Activated CD8-positive, alpha-beta T cell treated with anti-CD3 and anti-CD28 coated beads for 36 hours (primary cell): ENCODE measurements around the gene SSR1. TPM values are rescaled to one million over a fixed set of nuclear protein-coding genes. Genes with fewer than 3 reads are reported as not detected.
A peak's percentile ranks its signal among the peaks of the same experiment; 100 is the strongest.

ENCODE experiments used
- ATAC-seq: fragments of 200-7000 bp; cut with Tn5 transposase; one replicate; pipeline ENCODE4 v1.10.0; 2021; ENCODE audit warnings: mild to moderate bottlenecking, moderate library complexity
- CTCF ChIA-PET: fragments of 350-600 bp; sonication (Branson Sonifier 250); formaldehyde crosslinking; loops from one replicate; lab custom pipeline; 2021; ENCODE audit warnings: antibody characterized with exemption; lab: Charles Lee
- POLR2A ChIA-PET: fragments of 350-600 bp; sonication (Branson Sonifier 250); formaldehyde crosslinking; loops from one replicate; lab custom pipeline; 2021; ENCODE audit warnings: antibody characterized with exemption; lab: Charles Lee
- DNase-seq: peaks from one replicate; pipeline ENCODE4 v3.0.0-alpha.2; 2020
- H3K27ac Mint-ChIP-seq: one replicate; pipeline ENCODE4 v1.8.0; 2021; ENCODE audit warnings: mild to moderate bottlenecking, mixed read lengths
- H3K27me3 Mint-ChIP-seq: one replicate; pipeline ENCODE4 v1.8.0; 2021; ENCODE audit warnings: mixed read lengths
- H3K36me3 Mint-ChIP-seq: one replicate; pipeline ENCODE4 v1.8.0; 2021; ENCODE audit warnings: low read depth, mixed read lengths
- H3K4me1 Mint-ChIP-seq: one replicate; pipeline ENCODE4 v1.8.0; 2021; ENCODE audit warnings: low read depth, mixed read lengths
- H3K4me3 Mint-ChIP-seq: one replicate; pipeline ENCODE4 v1.8.0; 2021; ENCODE audit warnings: mild to moderate bottlenecking, moderate library complexity, mixed read lengths
- H3K9me3 Mint-ChIP-seq: one replicate; pipeline ENCODE4 v1.8.0; 2021; ENCODE audit warnings: mixed read lengths
- intact Hi-C: fragments of 100-400 bp; cut with micrococcal nuclease; formaldehyde crosslinking; loops from one replicate; pipeline ENCODE4 v1.10.0; 2022
- total RNA-seq, 2 experiments: library from RNA; stranded (reverse); gene quantifications; one replicate each; pipeline ENCODE4 v1.2.3, GENCODE V29; 2021
- TF ChIP-seq, protein P1 (sequence below): fragments of 200-600 bp; IDR thresholded peaks from one replicate; pipeline ENCODE4 v1.8.0; 2022; ENCODE audit warnings: antibody characterized with exemption, mild to moderate bottlenecking

Gene SSR1
- total RNA-seq, 2 experiments from 2014 or later = 117 to 124 TPM

DNA sequence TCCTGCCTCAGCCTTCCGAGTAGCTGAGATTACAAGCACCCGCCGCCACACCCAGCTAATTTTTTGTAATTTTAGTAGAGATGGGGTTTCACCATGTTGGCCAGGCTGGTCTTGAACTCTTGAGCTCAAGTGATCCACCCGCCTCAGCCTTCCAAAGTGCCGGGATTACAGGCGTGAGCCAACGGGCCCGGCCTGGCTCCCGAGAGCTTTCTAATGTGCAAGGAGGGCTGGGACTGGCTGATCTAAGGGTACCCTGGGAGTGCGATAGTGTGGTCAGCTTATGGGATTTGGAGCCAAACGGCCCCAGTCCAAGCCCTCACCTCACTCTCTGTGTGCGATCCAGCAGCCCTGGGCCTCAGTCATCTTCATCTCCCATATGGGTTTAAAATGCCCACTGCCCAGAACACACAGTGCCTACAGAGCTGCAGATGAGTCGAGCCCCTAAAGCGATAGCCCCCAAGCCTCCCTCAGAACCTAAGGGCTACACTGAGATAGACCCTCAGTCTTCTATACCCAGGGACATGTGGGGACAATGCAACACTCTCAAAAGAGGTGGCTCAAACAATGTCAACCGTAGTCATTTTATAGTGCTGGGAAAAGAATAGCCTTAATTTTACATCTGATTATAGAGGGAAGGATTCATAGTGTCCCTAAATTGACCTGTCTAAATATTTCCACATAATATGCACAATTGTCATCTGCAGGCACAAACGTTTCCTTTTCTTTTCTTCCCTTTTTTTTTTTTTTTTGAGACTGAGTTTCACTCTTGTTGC lies 50.1 kb downstream of the SSR1 start:
- TF ChIP-seq, protein P1, sequence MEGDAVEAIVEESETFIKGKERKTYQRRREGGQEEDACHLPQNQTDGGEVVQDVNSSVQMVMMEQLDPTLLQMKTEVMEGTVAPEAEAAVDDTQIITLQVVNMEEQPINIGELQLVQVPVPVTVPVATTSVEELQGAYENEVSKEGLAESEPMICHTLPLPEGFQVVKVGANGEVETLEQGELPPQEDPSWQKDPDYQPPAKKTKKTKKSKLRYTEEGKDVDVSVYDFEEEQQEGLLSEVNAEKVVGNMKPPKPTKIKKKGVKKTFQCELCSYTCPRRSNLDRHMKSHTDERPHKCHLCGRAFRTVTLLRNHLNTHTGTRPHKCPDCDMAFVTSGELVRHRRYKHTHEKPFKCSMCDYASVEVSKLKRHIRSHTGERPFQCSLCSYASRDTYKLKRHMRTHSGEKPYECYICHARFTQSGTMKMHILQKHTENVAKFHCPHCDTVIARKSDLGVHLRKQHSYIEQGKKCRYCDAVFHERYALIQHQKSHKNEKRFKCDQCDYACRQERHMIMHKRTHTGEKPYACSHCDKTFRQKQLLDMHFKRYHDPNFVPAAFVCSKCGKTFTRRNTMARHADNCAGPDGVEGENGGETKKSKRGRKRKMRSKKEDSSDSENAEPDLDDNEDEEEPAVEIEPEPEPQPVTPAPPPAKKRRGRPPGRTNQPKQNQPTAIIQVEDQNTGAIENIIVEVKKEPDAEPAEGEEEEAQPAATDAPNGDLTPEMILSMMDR = no peak
- Mint-ChIP-seq H3K36me3 (no peaks in the 10 kb centered on the region), H3K4me3 (no peak overlapping the region)

DNA sequence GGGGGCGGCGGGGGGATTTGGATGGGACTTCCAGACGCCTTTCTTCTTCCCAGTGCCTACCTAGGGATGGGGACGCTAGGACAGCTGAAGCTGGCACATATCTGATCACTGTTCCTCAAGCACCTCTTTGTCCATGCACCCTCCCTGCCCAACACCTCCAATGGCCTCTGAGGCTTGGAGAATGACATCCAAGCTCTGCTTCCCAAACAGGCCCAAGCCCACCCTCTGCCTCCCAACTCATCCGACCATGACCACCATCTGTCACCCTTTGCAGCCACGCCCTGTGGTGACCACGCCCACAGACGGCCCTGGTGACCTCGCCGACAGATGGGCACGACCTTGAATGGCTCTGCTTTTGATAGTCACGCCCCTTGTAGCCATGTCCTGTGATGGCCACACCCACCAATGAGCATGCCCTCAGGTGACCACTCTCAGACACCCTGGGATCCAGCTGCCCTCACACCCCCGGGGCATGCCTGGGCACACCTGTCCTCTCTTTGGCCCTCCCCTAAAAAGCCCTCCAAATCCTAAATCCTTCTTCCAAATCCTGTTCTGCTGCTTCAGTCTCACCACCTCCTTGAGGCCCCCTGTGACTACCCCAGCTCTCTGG lies 51.0 kb downstream of the SSR1 start:
- Mint-ChIP-seq H3K4me3 (peak overlapping the region; percentile 81), H3K27ac (no peak overlapping the region), H3K9me3 (peaks cover 3% of the 10 kb centered on the region), H3K36me3 (no peaks in the 10 kb centered on the region), H3K4me1 (peaks cover 18% of the 10 kb centered on the region), H3K27me3 (peaks cover 17% of the 10 kb centered on the region)
- TF ChIP-seq, protein P1 = no peak
- ChIA-PET CTCF (interaction anchor here (0.6 to 2.4 kb wide), 6 partner anchors 14 to 565 kb away, joined by 3 to 15 read pairs (median 3); no protein-coding TSS in a partner anchor), POLR2A (interaction anchor here (1.0 to 1.5 kb wide), 2 partner anchors 10 to 335 kb away, joined by 3 to 4 read pairs; no protein-coding TSS in a partner anchor)
- intact Hi-C loops = no loop called here
- DNase-seq = no peak
- ATAC-seq = no peak

More for the DNA sequence above, 50.1 kb downstream of the SSR1 start:
- intact Hi-C loops = no loop called here
- peaks cover 3% of the 10 kb centered on the region for H3K9me3 Mint-ChIP-seq
- H3K27ac Mint-ChIP-seq = no peak overlapping the region
- H3K27me3 Mint-ChIP-seq = peaks cover 17% of the 10 kb centered on the region
- POLR2A ChIA-PET = interaction anchor here (1.0 to 1.5 kb wide), 2 partner anchors 9 to 334 kb away, joined by 3 to 4 read pairs; no protein-coding TSS in a partner anchor
- DNase-seq (no peak), ATAC-seq (no peak)
- CTCF ChIA-PET = interaction anchor here (0.6 to 2.4 kb wide), 5 partner anchors 13 to 566 kb away, joined by 3 to 15 read pairs (median 3); no protein-coding TSS in a partner anchor
- H3K4me1 Mint-ChIP-seq = peaks cover 18% of the 10 kb centered on the region

DNA sequence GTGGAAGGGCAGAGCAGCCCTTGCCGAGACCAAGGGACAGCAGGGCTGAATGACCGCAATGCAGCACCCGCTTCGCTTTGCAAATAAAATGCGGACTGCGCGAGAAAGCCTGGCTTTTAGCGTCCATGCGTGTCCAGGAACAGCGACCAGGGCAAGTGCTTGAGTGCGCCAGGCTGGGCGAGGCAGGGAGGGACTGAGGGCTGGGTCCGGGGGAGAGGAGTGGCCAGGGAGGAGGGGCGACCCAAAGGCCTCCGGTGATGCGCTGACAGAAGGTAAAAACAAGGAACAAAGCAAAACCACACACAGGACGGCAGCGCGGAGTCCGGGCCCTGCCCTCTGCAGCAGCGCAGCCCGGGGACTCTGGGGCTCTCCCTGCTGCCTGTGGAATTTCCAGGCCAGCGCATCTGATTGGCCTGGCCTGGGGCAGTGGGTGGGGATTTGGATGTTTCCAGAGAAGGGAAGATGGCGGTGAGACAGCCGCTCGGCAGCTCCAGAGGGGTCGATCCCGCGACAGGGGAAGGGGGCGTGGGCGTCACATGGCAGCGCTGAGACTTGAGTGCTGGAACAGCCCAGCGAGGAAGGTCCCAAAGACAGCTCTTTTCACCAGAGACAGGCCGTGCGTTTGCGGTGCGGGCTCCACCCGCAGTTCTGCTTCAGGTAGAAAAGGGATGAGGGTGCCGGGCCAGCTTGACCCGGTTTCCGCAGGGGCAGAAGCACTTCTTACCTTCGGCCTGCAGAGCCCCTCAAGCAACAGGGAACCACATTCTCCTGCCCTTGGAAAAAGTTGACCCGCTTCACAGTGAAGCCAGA lies 51.8 kb downstream of the SSR1 start:
- intact Hi-C loops = no loop called here
- H3K36me3 Mint-ChIP-seq = no peaks in the 10 kb centered on the region
- H3K27ac Mint-ChIP-seq = no peak overlapping the region
- ChIA-PET CTCF (interaction anchor here (2.4 kb wide), 1 partner anchor 14 kb away, joined by 15 read pairs; no protein-coding TSS in a partner anchor), POLR2A (interaction anchor here (1.5 kb wide), 1 partner anchor 10 kb away, joined by 4 read pairs; no protein-coding TSS in a partner anchor)
- TF ChIP-seq, protein P1 = no peak
- peaks cover 6% of the 10 kb centered on the region for H3K9me3 Mint-ChIP-seq
- H3K4me3 Mint-ChIP-seq = peak overlapping the region; percentile 81
- ATAC-seq = peak; percentile 89
- peak; percentile 69 for DNase-seq
- peaks cover 18% of the 10 kb centered on the region for H3K4me1 Mint-ChIP-seq
- H3K27me3 Mint-ChIP-seq = peaks cover 17% of the 10 kb centered on the region

DNA sequence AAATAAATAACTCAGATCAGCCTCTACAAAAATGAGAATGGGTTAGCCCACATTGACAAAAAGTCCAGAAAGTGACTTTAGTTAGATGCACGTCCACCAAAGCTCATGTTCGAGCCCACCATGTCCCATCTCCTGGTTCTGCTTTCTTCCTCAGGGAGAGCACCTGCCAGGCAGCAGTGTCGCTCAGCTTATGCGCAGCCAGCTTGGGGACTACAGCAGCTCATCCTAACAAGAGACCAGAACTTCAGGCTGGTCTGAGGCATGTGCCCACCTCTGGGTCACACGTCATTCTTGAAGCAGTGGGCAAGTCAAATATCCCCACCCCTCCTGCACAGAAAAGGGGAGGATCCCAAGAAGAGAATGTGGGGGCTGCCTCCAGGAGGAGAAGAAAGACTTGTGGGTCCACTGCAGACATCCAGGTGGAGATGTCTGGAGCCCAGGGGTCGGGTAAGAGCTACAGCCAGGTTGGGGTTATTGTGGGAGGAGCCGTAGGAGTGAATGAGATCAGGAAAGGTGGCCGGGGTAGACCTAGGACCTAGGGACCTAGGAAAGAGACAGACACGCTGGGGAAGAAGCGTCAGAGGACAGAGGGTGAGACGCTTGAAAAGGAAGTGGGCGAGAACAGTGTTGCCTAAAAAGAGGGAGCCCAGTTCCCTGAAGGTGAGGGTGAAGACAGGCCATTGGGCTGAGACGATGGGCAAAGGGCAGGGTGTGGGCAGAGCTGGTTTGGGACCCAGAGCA lies 52.5 kb downstream of the SSR1 start:
- intact Hi-C loops = no loop called here
- CTCF ChIA-PET = interaction anchor here (1.6 to 2.4 kb wide), 2 partner anchors 15 kb away, joined by 5 to 15 read pairs; no protein-coding TSS in a partner anchor
- Mint-ChIP-seq H3K36me3 (no peaks in the 10 kb centered on the region), H3K4me3 (peak overlapping the region; percentile 81), H3K27me3 (peaks cover 17% of the 10 kb centered on the region), H3K27ac (no peak overlapping the region), H3K4me1 (peaks cover 18% of the 10 kb centered on the region), H3K9me3 (peaks cover 4% of the 10 kb centered on the region)
- ATAC-seq = peak; percentile 10
- no peak for DNase-seq
- POLR2A ChIA-PET = no interaction called here
- TF ChIP-seq, protein P1 = no peak
